Peyer's patch (tissue), 4 donors: Measurements from ENCODE around the gene GPC5. TPM values are rescaled to one million over a fixed set of nuclear protein-coding genes. Genes with fewer than 3 reads are reported as not detected.

Experiments used
- DNase-seq, 3 donors: peaks; one replicate each; pipeline ENCODE4 v3.0.0-alpha.2; 2017 to 2019
- H3K27ac ChIP-seq, 4 donors: fragments of 200-600 bp; sonication (generic); one replicate each; pipeline ENCODE4 v1.5.1; 2016 to 2019
- H3K27me3 ChIP-seq, 2 donors: fragments of 200-600 bp; sonication (generic); one replicate each; pipeline ENCODE4 v1.5.1; 2019
- H3K36me3 ChIP-seq, 3 donors: fragments of 200-600 bp; sonication (generic); one replicate each; pipeline ENCODE4 v1.5.1; 2016 to 2019
- H3K4me1 ChIP-seq, 4 donors: fragments of 200-600 bp; sonication (generic); one replicate each; pipeline ENCODE4 v1.5.1; 2016 to 2019
- H3K4me3 ChIP-seq, 4 donors: fragments of 200-600 bp; sonication (generic); 1 replicate in 3 of 4; 2 replicates in 1 of 4; pipeline ENCODE4 v1.5.1; 2016 to 2019; ENCODE audit warnings: mild to moderate bottlenecking in 1 of 4
- H3K9me3 ChIP-seq, 4 donors: fragments of 200-600 bp; sonication (generic); one replicate each; pipeline ENCODE4 v1.5.1; 2016 to 2019; ENCODE audit warnings: mild to moderate bottlenecking in 1 of 4
- CTCF ChIP-seq, 6 experiments: fragments of 450-650 bp in 4 of 6; fragments of 200-600 bp in 2 of 6; sonication (generic) in 1 of 6; IDR thresholded peaks; one replicate each; pipeline ENCODE4 v1.5.1; 2017 to 2019; ENCODE audit warnings: antibody characterized with exemption in 6 of 6, mild to moderate bottlenecking in 3 of 6, moderate library complexity in 1 of 6
- POLR2A ChIP-seq, 2 donors: fragments of 450-650 bp; IDR thresholded peaks; one replicate each; pipeline ENCODE4 v1.5.1; 2017; ENCODE audit warnings: antibody characterized with exemption in 2 of 2, mild to moderate bottlenecking in 2 of 2, moderate library complexity in 2 of 2
- total RNA-seq, 4 donors: library from RNA; depleted of rRNA; stranded (reverse); fragments of >200 nt; gene quantifications; one replicate each; pipeline ENCODE4 v1.1.0, GENCODE V29; 2016

Gene GPC5
- total RNA-seq, 4 donors from 2014 or later = 4.1 TPM; not detected in 3

DNA sequence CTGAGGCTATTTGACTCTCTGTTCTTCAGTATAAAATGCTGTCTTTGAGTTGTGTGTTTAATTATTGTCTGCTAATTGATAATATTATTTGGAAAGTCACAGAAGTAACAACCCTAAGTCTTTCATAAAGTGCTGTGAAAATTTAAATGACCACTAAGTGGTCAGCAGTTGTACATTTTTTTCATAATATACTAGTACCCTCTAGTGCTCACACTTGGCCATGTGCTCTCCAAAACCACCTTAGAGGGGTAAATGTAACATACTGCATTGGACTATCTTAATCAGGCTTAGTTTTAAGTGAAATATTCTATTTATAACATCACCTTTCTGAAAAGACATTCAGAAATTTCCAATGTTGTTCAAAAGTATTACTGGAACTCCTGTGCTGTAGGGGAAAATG is 745.3 kb downstream of the GPC5 start:
- Histone ChIP-seq H3K9me3 (no peaks in the 10 kb centered on the region), H3K36me3 (no peaks in the 10 kb centered on the region), H3K27me3 (no peaks in the 10 kb centered on the region), H3K27ac (no peak overlapping the region), H3K4me3 (no peak overlapping the region), H3K4me1 (no peaks in the 10 kb centered on the region)
- TF ChIP-seq CTCF (IDR thresholded peaks at IDR 0.05) = no peak
- TF ChIP-seq POLR2A (IDR thresholded peaks at IDR 0.05) = no peak
- no peak for DNase-seq

DNA sequence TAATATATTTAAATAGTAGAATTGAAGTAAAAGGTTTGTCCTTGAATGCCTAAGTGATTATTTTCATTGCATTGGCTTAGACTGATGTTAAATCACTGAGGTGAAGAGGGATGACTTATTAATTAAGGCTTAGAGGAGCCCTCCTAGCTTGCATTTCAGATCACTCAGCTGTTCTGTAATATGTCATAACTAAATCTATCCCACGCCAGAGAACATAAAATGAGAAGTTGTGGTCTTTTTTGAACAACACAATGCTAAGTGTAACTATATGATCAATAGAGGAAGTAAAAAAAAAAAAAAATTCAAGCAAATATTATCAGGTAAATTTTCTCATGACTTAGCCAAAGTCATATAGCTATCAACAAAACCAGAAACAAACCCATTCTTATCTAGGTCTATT is 752.2 kb downstream of the GPC5 start:
- H3K4me1 ChIP-seq = no peaks in the 10 kb centered on the region
- no peak overlapping the region for H3K27ac ChIP-seq
- no peaks in the 10 kb centered on the region for H3K9me3 ChIP-seq
- no peaks in the 10 kb centered on the region for H3K27me3 ChIP-seq
- no peak for TF ChIP-seq POLR2A (IDR thresholded peaks at IDR 0.05)
- H3K4me3 ChIP-seq = no peak overlapping the region
- H3K36me3 ChIP-seq = no peaks in the 10 kb centered on the region
- DNase-seq = no peak

DNA sequence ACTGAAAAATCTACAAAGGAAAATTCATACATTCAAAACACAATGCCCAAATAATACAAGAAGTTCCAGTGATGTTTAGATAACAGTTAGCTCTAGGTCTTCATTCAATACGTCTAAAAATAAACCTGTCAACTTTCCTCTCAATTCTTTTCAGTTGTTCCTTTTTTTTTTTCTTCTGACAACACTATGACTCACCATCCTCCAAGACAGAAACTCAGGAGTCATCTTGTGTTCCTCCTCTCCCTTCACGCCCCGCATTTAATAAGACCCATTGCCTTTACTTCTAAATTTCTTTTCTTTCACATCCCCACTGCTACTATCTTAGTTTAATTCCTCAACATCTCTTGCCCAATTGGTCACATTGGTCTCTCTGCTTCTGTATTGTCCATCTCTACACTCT is 759.9 kb downstream of the GPC5 start:
- no peak overlapping the region for H3K4me3 ChIP-seq
- no peak for DNase-seq
- TF ChIP-seq POLR2A (IDR thresholded peaks at IDR 0.05) (no peak), CTCF (IDR thresholded peaks at IDR 0.05) (no peak)
- H3K9me3 ChIP-seq = no peaks in the 10 kb centered on the region
- no peaks in the 10 kb centered on the region for H3K4me1 ChIP-seq
- no peak overlapping the region for H3K27ac ChIP-seq
- H3K36me3 ChIP-seq = no peaks in the 10 kb centered on the region
- no peaks in the 10 kb centered on the region for H3K27me3 ChIP-seq

GRCh38 chr13:92164822-92165221 is 766.4 kb downstream of the GPC5 start:
- H3K4me3 ChIP-seq = no peak overlapping the region
- H3K36me3 ChIP-seq = no peaks in the 10 kb centered on the region
- no peaks in the 10 kb centered on the region for H3K27me3 ChIP-seq
- no peak overlapping the region for H3K27ac ChIP-seq
- no peaks in the 10 kb centered on the region for H3K9me3 ChIP-seq
- H3K4me1 ChIP-seq = no peaks in the 10 kb centered on the region
- no peak for DNase-seq
- TF ChIP-seq CTCF (IDR thresholded peaks at IDR 0.05) (no peak), POLR2A (IDR thresholded peaks at IDR 0.05) (no peak)

GRCh38 chr13:92172191-92172590 is 773.8 kb downstream of the GPC5 start:
- no peaks in the 10 kb centered on the region for H3K4me1 ChIP-seq
- H3K9me3 ChIP-seq = no peaks in the 10 kb centered on the region
- H3K27me3 ChIP-seq = no peaks in the 10 kb centered on the region
- no peak overlapping the region for H3K4me3 ChIP-seq
- TF ChIP-seq POLR2A (IDR thresholded peaks at IDR 0.05) (no peak), CTCF (IDR thresholded peaks at IDR 0.05) (no peak)
- no peaks in the 10 kb centered on the region for H3K36me3 ChIP-seq
- no peak for DNase-seq
- H3K27ac ChIP-seq = no peak overlapping the region

DNA sequence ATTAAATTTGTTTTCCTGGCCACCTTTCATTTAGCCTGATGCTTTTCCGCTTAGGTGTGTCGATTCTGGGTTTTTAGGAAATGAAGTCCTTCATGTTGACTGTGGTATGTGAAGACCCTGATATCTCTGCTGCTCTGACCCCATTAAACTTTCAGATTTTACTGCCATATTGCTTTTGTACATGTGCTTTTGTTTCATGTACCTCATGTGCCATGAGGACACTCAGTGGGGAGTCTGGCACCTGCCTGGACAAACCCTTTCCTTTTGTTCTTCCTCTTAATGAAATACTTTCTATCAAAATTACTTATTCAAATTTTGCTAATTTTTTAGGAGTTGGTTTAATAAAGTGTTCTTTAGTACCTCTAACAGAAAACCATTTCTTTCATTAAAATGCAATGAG is 774.8 kb downstream of the GPC5 start:
- Histone ChIP-seq H3K36me3 (no peaks in the 10 kb centered on the region), H3K9me3 (no peaks in the 10 kb centered on the region), H3K27me3 (no peaks in the 10 kb centered on the region), H3K4me1 (no peaks in the 10 kb centered on the region), H3K27ac (no peak overlapping the region), H3K4me3 (no peak overlapping the region)
- TF ChIP-seq POLR2A (IDR thresholded peaks at IDR 0.05) (no peak), CTCF (IDR thresholded peaks at IDR 0.05) (no peak)
- no peak for DNase-seq
